Measurements from ENCODE around the gene HRC. TPM values are rescaled to one million over a fixed set of nuclear protein-coding genes. Genes with fewer than 3 reads are reported as not detected.

Gene HRC
- total RNA-seq, 6 donors from 2014 or later, result 0.61 to 2.1 (median 1.2) TPM; not detected in 1

DNA sequence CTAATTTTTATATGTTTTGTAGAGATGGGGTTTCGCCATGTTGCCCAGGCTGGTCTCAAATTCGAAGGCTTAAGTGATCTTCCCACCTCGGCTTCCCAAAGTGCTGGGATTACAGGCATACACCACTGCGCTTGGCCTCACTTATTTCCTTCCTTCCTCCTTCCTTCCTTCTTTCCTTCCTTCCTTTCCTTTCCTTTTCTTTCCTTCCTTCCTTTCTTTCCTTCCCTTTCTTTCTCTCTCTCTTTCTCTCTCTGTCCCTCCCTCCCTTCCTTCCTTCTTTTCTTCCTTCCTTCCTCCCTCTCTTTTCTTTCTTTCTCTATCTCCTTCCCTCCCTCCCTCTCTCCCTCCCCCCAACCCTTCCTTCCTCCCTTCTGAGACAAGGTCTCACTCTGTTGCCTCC, 39.2 kb upstream of the HRC start:
- H3K9me3 ChIP-seq, result no peaks in the 10 kb centered on the region
- H3K27me3 ChIP-seq, result no peaks in the 10 kb centered on the region
- H3K36me3 ChIP-seq, result peaks cover 0 to 51% (median 17%) of the 10 kb centered on the region in 4 donors
- ATAC-seq (ENCODE audit: low FRiP score in 2 of 2) (no peak), DNase-seq (no peak)
- H3K4me3 ChIP-seq, result no peak overlapping the region
- H3K27ac ChIP-seq, result no peak overlapping the region
- peaks cover 9 to 33% (median 16%) of the 10 kb centered on the region in 4 donors for H3K4me1 ChIP-seq
- WGBS, 2 donors, result 78 to 85% methylated on average over 4 of the region's 4 CpGs
- TF ChIP-seq EP300 (IDR thresholded peaks at IDR 0.05) (no peak), POLR2A (IDR thresholded peaks at IDR 0.05) (no peak), CTCF (IDR thresholded peaks at IDR 0.05) (no peak), POLR2AphosphoS5 (IDR thresholded peaks at IDR 0.05) (no peak)

DNA sequence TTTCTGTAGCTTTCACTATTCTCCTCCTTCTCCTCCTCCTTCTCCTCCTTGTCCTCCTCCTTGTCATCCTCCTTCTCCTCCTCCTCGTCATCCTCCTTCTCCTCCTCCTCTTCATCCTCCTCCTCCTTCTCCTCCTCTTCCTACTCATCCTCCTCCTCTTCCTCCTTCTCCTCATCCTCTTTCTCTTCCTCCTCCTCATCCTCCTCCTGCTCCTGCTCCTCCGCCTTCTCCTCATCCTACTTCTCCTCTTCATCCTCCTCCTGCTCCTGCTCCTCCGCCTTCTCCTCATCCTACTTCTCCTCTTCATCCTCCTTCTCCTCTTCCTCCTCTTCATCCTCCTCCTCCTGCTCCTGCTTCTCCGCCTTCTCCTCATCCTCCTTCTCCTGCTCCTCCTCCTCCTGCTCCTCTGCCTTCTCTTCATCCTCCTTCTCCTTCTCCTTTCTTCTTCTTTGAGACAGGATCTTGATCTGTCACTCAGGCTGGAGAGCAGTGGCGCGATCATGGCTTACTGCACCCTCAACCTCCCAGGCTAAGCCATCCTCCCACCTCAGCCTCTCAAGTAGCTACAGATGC, 38.7 kb upstream of the HRC start:
- Histone ChIP-seq H3K9me3 (no peaks in the 10 kb centered on the region), H3K36me3 (peaks cover 0 to 56% (median 19%) of the 10 kb centered on the region in 4 donors), H3K4me3 (no peak overlapping the region), H3K27ac (no peak overlapping the region), H3K4me1 (peaks cover 11 to 38% (median 17%) of the 10 kb centered on the region in 4 donors), H3K27me3 (no peaks in the 10 kb centered on the region)
- 96% methylated on average over 6 of the region's 6 CpGs for WGBS, 2 donors
- TF ChIP-seq POLR2A (IDR thresholded peaks at IDR 0.05), result no peak
- no peak for TF ChIP-seq POLR2AphosphoS5 (IDR thresholded peaks at IDR 0.05)
- no peak for TF ChIP-seq CTCF (IDR thresholded peaks at IDR 0.05)
- no peak for TF ChIP-seq EP300 (IDR thresholded peaks at IDR 0.05)
- ATAC-seq (ENCODE audit: low FRiP score in 2 of 2), result no peak
- DNase-seq, result no peak

GRCh38 chr19:49190781-49191180, 35.6 kb upstream of the HRC start:
- no peak overlapping the region for H3K4me3 ChIP-seq
- peak overlapping the region; percentile 30 to 89 (median 73) for H3K27ac ChIP-seq
- peaks cover 0 to 68% (median 16%) of the 10 kb centered on the region in 4 donors for H3K36me3 ChIP-seq
- H3K27me3 ChIP-seq, result no peaks in the 10 kb centered on the region
- no peaks in the 10 kb centered on the region for H3K9me3 ChIP-seq
- H3K4me1 ChIP-seq, result peaks cover 13 to 42% (median 18%) of the 10 kb centered on the region in 4 donors
- TF ChIP-seq EP300 (IDR thresholded peaks at IDR 0.05), result no peak
- no peak for TF ChIP-seq POLR2A (IDR thresholded peaks at IDR 0.05)
- no peak for TF ChIP-seq CTCF (IDR thresholded peaks at IDR 0.05)
- TF ChIP-seq POLR2AphosphoS5 (IDR thresholded peaks at IDR 0.05), result no peak
- ATAC-seq (ENCODE audit: low FRiP score in 2 of 2) (no peak), DNase-seq (no peak)
- 91 to 100% methylated on average over 3 of the region's 3 CpGs for WGBS, 2 donors

DNA sequence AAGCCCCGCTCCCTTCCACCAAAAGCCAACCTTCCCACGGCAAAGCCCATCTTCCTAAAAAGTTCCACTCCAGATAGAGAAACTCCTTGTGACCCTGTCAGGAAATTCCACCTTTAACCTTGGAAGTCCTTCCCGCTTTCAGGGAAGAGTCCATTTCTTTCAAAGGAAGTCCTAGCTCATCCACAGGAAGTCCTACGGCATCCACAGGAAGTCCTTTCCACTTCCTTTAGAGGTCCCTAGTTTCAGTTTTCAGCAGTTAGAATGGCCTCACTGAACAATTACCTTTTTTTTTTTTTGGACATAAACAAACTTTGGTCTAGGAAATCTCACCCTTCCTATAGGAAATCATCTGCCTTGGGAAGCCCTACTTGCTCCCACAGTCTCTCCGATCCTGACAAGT, 34.1 kb upstream of the HRC start:
- peaks cover 0 to 74% (median 18%) of the 10 kb centered on the region in 4 donors for H3K36me3 ChIP-seq
- peaks cover 13 to 42% (median 18%) of the 10 kb centered on the region in 4 donors for H3K4me1 ChIP-seq
- H3K9me3 ChIP-seq, result no peaks in the 10 kb centered on the region
- WGBS, 2 donors, result 65 to 77% methylated on average over 5 of the region's 5 CpGs
- peak overlapping the region; percentile 30 to 89 (median 73) for H3K27ac ChIP-seq
- TF ChIP-seq CTCF (IDR thresholded peaks at IDR 0.05) (no peak), EP300 (IDR thresholded peaks at IDR 0.05) (no peak), POLR2A (IDR thresholded peaks at IDR 0.05) (no peak), POLR2AphosphoS5 (IDR thresholded peaks at IDR 0.05) (no peak)
- ATAC-seq (ENCODE audit: low FRiP score in 2 of 2) (no peak), DNase-seq (no peak)
- no peaks in the 10 kb centered on the region for H3K27me3 ChIP-seq
- H3K4me3 ChIP-seq, result no peak overlapping the region

Measured in upper lobe of left lung (tissue), 6 donors.